ENCODE measurements around the gene ACTN1. TPM values are rescaled to one million over a fixed set of nuclear protein-coding genes. Genes with fewer than 3 reads are reported as not detected.

Gene ACTN1
- total RNA-seq, 4 donors from 2014 or later = 10.0 to 17.3 (median 14.1) TPM

DNA sequence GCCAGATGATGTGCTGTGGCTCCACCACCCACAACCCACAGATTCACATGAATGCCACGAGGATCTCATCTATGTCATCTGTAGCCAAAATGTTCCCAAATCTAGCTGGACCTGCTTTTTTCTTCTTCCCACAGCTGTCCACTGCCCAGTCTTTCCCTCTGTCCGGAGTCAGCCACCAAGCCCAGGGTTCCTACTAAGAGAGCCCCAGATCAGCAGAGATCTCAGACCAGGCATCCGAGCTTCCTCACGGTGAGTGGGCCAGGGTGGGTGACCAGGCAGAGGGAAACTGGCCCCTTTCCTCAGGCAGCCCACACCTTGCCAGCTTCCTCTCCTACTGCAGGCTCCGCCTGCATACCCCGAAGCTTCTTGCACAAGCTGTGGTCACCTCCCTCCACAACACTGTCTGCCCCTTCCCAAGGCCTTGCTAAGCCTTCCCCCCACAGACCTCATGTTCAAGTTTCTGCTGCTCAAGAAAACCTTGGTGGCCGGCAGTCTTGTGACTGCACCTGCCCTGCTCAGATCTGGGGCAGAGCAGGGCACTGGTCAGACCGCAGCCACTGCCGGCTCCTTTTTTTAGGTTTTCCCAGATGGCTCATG is 81.4 kb downstream of the ACTN1 start:
- intact Hi-C loops (cut with DNase I; ENCODE audit: low total_unique reads) = no loop called here

DNA sequence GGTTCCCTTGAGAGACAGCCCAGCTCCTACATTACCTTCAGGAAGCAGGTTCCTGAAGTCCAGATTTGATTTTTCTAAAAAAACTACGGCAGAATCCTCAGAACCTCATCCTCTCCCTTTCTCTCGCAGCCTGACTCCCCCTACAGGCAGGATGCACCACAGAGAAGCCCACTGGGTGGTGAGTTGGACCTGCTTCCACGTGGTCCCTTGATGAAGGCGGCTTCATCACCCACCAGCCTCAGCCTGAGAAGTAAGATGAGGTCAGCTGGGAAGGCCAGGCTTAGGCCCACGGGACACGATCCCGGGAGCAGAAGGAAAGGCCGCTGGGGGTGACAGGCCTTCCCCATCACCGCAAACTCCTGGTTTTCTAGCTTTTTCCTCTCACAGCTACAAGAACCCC is 83.0 kb downstream of the ACTN1 start:
- TF ChIP-seq, protein P1, sequence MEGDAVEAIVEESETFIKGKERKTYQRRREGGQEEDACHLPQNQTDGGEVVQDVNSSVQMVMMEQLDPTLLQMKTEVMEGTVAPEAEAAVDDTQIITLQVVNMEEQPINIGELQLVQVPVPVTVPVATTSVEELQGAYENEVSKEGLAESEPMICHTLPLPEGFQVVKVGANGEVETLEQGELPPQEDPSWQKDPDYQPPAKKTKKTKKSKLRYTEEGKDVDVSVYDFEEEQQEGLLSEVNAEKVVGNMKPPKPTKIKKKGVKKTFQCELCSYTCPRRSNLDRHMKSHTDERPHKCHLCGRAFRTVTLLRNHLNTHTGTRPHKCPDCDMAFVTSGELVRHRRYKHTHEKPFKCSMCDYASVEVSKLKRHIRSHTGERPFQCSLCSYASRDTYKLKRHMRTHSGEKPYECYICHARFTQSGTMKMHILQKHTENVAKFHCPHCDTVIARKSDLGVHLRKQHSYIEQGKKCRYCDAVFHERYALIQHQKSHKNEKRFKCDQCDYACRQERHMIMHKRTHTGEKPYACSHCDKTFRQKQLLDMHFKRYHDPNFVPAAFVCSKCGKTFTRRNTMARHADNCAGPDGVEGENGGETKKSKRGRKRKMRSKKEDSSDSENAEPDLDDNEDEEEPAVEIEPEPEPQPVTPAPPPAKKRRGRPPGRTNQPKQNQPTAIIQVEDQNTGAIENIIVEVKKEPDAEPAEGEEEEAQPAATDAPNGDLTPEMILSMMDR (IDR thresholded peaks at IDR 0.05 in 4 of 5, conservative IDR thresholded peaks at IDR 0.05 in 1 of 5) = no peak
- no peak for TF ChIP-seq POLR2A (IDR thresholded peaks at IDR 0.05)
- in situ Hi-C loops (cut with MboI; ENCODE audit: low sequenced_read_pairs in 4 of 4) (no loop called here), intact Hi-C loops (cut with DNase I; ENCODE audit: low total_unique reads) (no loop called here)
- no peaks in the 10 kb centered on the region for H3K27me3 ChIP-seq
- H3K36me3 ChIP-seq = no peaks in the 10 kb centered on the region
- no peak for ATAC-seq
- no peak overlapping the region for H3K27ac ChIP-seq
- H3K4me1 ChIP-seq = no peaks in the 10 kb centered on the region
- no peak overlapping the region for H3K4me3 ChIP-seq
- no peak for DNase-seq
- no peaks in the 10 kb centered on the region for H3K9me3 ChIP-seq

More for the DNA sequence above, 81.4 kb downstream of the ACTN1 start:
- no peak overlapping the region for H3K4me3 ChIP-seq
- DNase-seq (no peak), ATAC-seq (no peak)
- peaks cover 0 to 10% of the 10 kb centered on the region in 2 donors for H3K36me3 ChIP-seq
- H3K27me3 ChIP-seq = no peaks in the 10 kb centered on the region
- in situ Hi-C loops (cut with MboI; ENCODE audit: low sequenced_read_pairs in 4 of 4) = no loop called here
- no peaks in the 10 kb centered on the region for H3K9me3 ChIP-seq
- no peak for TF ChIP-seq POLR2A (IDR thresholded peaks at IDR 0.05)
- no peak overlapping the region for H3K27ac ChIP-seq
- H3K4me1 ChIP-seq = no peaks in the 10 kb centered on the region

DNA sequence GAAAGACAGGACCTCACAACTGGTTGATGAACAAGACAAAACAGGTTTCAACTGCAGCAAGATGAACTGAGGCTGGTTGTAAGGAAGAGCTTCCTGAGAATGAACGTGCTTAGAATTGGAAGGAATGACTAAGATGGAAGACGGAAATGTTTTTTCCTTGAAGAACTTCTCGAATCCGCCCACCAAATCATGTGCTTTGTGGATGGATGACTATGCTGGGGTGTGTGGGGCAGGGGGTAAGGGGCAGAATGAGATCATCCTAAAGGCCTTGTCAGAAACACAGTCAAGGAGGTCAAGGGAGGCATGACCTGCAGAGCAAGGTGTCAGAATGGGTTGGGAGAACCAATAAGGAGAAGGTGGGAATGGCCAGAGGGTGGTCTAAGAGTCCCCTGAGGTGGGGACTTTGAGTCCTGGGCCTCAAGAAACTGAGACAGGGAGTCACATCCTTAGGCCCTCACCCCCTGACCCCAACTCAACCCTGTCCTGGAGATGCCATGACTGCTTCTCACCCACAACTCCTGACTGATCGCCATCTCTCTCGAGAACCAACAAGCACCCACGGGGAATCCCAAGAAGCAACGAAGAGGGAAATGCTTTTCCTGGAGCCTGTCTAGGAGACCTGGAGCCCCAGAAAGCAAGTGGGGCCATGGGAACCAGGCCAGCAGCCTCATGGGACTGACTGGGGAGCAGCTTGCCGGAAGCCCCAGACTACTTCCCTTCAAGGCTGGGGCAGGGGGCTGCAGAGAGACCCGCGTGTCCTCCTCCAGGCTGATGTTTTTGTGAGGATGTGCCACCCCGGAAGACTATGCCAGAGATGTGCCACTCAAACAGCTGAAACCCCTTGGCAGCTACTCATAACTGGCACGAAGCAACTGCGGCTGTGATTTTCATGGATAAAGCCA is 84.0 kb downstream of the ACTN1 start:
- in situ Hi-C loops (cut with MboI; ENCODE audit: low sequenced_read_pairs in 4 of 4) = no loop called here
- H3K27ac ChIP-seq = no peak overlapping the region
- no peaks in the 10 kb centered on the region for H3K9me3 ChIP-seq
- intact Hi-C loops (cut with DNase I; ENCODE audit: low total_unique reads) = no loop called here
- ATAC-seq (no peak), DNase-seq (no peak)
- TF ChIP-seq, protein P1 (IDR thresholded peaks at IDR 0.05 in 4 of 5, conservative IDR thresholded peaks at IDR 0.05 in 1 of 5) = no peak
- no peak for TF ChIP-seq POLR2A (IDR thresholded peaks at IDR 0.05)
- H3K36me3 ChIP-seq = peaks cover 0 to 2% of the 10 kb centered on the region in 2 donors
- H3K27me3 ChIP-seq = no peaks in the 10 kb centered on the region
- H3K4me3 ChIP-seq = no peak overlapping the region
- no peaks in the 10 kb centered on the region for H3K4me1 ChIP-seq

DNA sequence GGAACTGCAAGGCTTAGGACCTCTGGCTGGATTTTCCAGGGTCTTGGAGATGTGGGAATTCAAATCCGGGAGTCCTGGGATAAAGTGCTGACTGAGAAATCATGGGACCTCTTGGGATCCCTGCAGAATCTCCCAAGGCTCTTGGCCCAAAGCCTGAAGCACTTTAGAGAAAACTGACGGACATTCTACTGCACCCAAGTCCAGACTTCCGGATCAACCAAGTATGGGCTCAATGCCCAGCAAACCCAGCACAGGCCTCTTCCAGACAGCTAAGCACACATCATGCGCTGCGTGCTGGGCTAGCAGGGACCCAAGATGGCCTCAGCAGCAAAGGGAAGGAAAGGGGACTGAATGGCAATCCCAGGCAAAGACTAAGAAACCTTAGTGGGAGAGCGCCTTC is 85.0 kb downstream of the ACTN1 start:
- in situ Hi-C loops (cut with MboI; ENCODE audit: low sequenced_read_pairs in 4 of 4) = no loop called here
- DNase-seq = no peak
- peaks cover 0 to 7% of the 10 kb centered on the region in 2 donors for H3K36me3 ChIP-seq
- H3K9me3 ChIP-seq = no peaks in the 10 kb centered on the region
- ATAC-seq = no peak
- no peak overlapping the region for H3K27ac ChIP-seq
- intact Hi-C loops (cut with DNase I; ENCODE audit: low total_unique reads) = no loop called here
- H3K4me3 ChIP-seq = no peak overlapping the region
- no peaks in the 10 kb centered on the region for H3K4me1 ChIP-seq
- H3K27me3 ChIP-seq = no peaks in the 10 kb centered on the region
- TF ChIP-seq, protein P1 (IDR thresholded peaks at IDR 0.05 in 4 of 5, conservative IDR thresholded peaks at IDR 0.05 in 1 of 5) = no peak
- TF ChIP-seq POLR2A (IDR thresholded peaks at IDR 0.05) = no peak

DNA sequence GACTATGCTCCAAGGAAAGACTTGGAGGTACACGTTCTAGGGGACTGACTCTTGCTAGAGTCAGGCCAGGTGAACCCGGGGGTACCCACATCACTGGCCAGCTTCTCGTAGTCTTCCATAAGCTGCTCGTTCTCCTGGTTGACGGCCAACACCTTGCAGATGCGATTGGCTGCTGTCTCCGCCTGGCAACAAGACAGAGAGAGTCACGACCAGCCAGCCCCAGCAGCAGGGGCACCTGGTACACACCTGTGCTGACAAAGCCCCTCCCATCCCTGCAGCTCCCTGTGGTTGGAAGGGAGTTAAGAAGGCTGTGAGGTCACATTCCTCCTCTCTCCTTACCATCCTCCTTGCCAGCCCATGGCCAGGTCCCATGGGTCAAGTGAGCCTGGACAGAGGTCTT is 85.5 kb downstream of the ACTN1 start:
- intact Hi-C loops (cut with DNase I; ENCODE audit: low total_unique reads) = no loop called here
- Histone ChIP-seq H3K4me1 (no peaks in the 10 kb centered on the region), H3K27me3 (no peaks in the 10 kb centered on the region), H3K36me3 (peaks cover 0 to 7% of the 10 kb centered on the region in 2 donors), H3K4me3 (no peak overlapping the region), H3K9me3 (no peaks in the 10 kb centered on the region), H3K27ac (no peak overlapping the region)
- ATAC-seq = no peak
- in situ Hi-C loops (cut with MboI; ENCODE audit: low sequenced_read_pairs in 4 of 4) = no loop called here
- TF ChIP-seq, protein P1 (IDR thresholded peaks at IDR 0.05 in 4 of 5, conservative IDR thresholded peaks at IDR 0.05 in 1 of 5) = no peak
- no peak for TF ChIP-seq POLR2A (IDR thresholded peaks at IDR 0.05)
- no peak for DNase-seq
